ENCODE results near the gene IFT20. TPM values are rescaled to one million over a fixed set of nuclear protein-coding genes. Genes with fewer than 3 reads are reported as not detected.

The IFT20 gene
- total RNA-seq, 2 donors from 2014 or later: 45.2 to 55.0 TPM

DNA sequence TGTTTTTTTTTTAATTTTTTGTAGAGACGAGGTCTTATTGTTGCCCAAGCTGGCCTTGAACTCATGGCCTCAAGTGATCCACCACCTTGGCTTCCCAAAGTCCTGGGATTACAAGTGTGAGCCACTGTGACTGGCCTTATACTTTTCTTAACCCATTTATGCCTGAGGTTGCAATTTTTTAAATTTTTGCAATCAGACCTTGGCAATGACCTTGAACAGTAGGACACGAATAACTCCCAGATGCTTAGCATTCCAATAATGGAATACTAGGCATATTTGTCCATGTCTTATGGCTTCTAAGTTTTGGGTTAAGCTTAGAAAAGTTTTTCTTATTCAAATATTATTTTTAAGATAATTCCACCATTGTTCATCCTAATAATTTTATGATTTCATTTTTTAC, 44.6 kb downstream of the IFT20 start:
- H3K4me3 ChIP-seq: no peak overlapping the region
- no peak for DNase-seq (ENCODE audit: low spot score)
- H3K27me3 ChIP-seq (replicated peaks; ENCODE audit: insufficient read depth): no peaks in the 10 kb centered on the region
- intact Hi-C loops (cut with DNase I): no loop called here
- WGBS: 81% methylated on average over 2 of the region's 2 CpGs
- H3K4me1 ChIP-seq (replicated peaks): no peaks in the 10 kb centered on the region
- no peak overlapping the region for H3K27ac ChIP-seq
- H3K36me3 ChIP-seq: no peaks in the 10 kb centered on the region
- no peaks in the 10 kb centered on the region for H3K9me3 ChIP-seq
- TF ChIP-seq CTCF (IDR thresholded peaks at IDR 0.05): no peak
- no peak for TF ChIP-seq POLR2A (IDR thresholded peaks at IDR 0.05)
- TF ChIP-seq POLR2AphosphoS5 (IDR thresholded peaks at IDR 0.05): no peak

DNA sequence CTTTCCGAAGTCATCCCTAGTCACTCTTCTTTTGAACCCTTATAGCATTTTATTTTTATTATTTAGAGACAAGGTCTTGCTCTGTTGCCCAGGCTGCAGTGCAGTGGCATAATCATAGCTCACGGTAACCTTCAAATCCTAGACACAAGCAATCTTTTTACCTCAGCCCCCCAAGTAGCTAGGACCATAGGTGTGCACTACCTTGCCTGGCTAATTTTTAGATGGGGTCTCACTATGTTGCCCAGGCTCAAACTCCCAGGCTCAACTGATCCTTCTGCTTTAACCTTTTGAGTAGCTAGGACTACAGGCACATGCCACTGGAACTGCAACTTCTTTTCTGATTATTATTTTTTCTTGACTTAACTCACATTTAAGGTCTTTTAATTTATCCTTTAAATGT, 49.3 kb downstream of the IFT20 start:
- 95% methylated on average over 2 of the region's 2 CpGs for WGBS
- intact Hi-C loops (cut with DNase I): no loop called here
- DNase-seq (ENCODE audit: low spot score): no peak

GRCh38 chr17:28282596-28282995, 52.7 kb downstream of the IFT20 start:
- H3K9me3 ChIP-seq: no peaks in the 10 kb centered on the region
- H3K36me3 ChIP-seq: no peaks in the 10 kb centered on the region
- 39% methylated on average over 7 of the region's 7 CpGs for WGBS
- H3K27me3 ChIP-seq (replicated peaks; ENCODE audit: insufficient read depth): no peaks in the 10 kb centered on the region
- intact Hi-C loops (cut with DNase I): no loop called here
- no peak for DNase-seq (ENCODE audit: low spot score)
- H3K4me3 ChIP-seq: no peak overlapping the region
- no peak for TF ChIP-seq CTCF (IDR thresholded peaks at IDR 0.05)
- no peak for TF ChIP-seq POLR2A (IDR thresholded peaks at IDR 0.05)
- no peak for TF ChIP-seq POLR2AphosphoS5 (IDR thresholded peaks at IDR 0.05)
- no peak overlapping the region for H3K27ac ChIP-seq
- H3K4me1 ChIP-seq (replicated peaks): no peaks in the 10 kb centered on the region

More for the DNA sequence above, 49.3 kb downstream of the IFT20 start:
- no peaks in the 10 kb centered on the region for H3K27me3 ChIP-seq (replicated peaks; ENCODE audit: insufficient read depth)
- no peaks in the 10 kb centered on the region for H3K36me3 ChIP-seq
- no peak overlapping the region for H3K27ac ChIP-seq
- no peaks in the 10 kb centered on the region for H3K9me3 ChIP-seq
- H3K4me3 ChIP-seq: no peak overlapping the region
- no peaks in the 10 kb centered on the region for H3K4me1 ChIP-seq (replicated peaks)
- no peak for TF ChIP-seq POLR2AphosphoS5 (IDR thresholded peaks at IDR 0.05)
- TF ChIP-seq POLR2A (IDR thresholded peaks at IDR 0.05): no peak
- no peak for TF ChIP-seq CTCF (IDR thresholded peaks at IDR 0.05)

DNA sequence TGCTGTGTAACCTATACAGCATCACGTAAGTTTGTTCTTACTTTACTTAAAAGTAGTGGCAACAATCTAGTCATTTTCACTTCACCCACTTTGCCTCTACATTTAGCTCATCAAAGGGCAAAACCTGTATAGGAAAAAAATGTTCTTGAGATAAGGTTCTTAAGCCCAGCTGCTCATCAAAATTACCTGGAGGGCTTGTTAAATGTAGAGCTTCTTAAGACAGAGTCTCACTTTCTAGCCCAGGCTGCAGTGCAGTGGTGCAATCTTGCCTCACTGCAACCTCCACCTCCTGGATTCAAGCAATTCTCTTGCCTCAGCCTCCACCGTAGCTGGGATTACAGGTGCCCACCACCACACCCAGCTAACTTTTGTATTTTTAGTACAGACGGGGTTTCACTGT, 54.4 kb downstream of the IFT20 start:
- H3K27ac ChIP-seq: no peak overlapping the region
- intact Hi-C loops (cut with DNase I): no loop called here

More for the DNA sequence above, 54.4 kb downstream of the IFT20 start:
- TF ChIP-seq POLR2AphosphoS5 (IDR thresholded peaks at IDR 0.05): no peak
- TF ChIP-seq POLR2A (IDR thresholded peaks at IDR 0.05): no peak
- TF ChIP-seq CTCF (IDR thresholded peaks at IDR 0.05): no peak
- H3K4me3 ChIP-seq: no peak overlapping the region
- 91% methylated on average over 3 of the region's 3 CpGs for WGBS
- H3K9me3 ChIP-seq: no peaks in the 10 kb centered on the region
- no peaks in the 10 kb centered on the region for H3K4me1 ChIP-seq (replicated peaks)
- H3K36me3 ChIP-seq: no peaks in the 10 kb centered on the region
- no peak for DNase-seq (ENCODE audit: low spot score)
- H3K27me3 ChIP-seq (replicated peaks; ENCODE audit: insufficient read depth): no peaks in the 10 kb centered on the region

All from prostate gland (tissue), 2 donors.